ENCODE results near the gene AP2B1. TPM values are rescaled to one million over a fixed set of nuclear protein-coding genes. Genes with fewer than 3 reads are reported as not detected.

AP2B1 gene
- total and polyA plus RNA-seq, 9 of the 15 experiments (the other 6 are each of a cell fraction or from before 2014, with no cell fraction given): 60.1 to 287 (median 105) TPM

DNA sequence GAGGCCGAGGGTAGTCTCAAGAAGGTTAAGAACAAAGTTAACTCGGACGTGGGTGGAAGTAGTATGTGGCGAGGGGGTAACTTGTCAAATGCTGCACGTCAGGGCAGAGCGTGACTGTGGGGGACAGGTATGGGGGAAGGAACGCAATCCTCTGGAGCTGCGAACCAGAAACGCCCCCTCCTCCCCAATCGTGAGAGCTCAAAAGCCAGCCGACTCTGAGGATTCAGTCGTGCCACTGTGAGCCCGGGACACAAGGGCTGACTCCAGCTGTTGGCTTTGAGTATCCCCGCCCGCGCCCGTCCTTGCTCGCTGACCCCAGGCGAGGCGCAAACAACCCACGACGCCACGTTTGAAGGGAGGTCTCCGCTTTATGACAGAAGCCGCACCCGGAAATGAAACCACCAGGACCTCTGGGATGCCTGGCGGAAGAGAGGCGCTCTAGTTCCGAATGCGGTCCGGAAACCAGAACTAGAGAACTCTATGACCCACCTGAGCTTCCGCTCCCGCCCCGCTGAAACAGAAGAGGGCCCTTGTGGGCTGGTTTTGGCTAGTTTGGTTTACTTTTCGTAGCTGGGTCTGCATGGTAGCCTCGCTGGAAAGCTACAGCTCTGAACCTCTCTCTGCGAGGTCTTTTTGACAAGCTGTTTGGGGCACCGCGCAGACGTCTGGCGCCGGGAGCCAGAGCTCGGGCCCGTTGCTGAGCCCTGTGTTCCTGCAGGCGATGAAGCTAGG lies 8.8 kb upstream of the AP2B1 start, which contains the start of gene PEX12 (continued):
- TF ChIP-seq, protein P1, sequence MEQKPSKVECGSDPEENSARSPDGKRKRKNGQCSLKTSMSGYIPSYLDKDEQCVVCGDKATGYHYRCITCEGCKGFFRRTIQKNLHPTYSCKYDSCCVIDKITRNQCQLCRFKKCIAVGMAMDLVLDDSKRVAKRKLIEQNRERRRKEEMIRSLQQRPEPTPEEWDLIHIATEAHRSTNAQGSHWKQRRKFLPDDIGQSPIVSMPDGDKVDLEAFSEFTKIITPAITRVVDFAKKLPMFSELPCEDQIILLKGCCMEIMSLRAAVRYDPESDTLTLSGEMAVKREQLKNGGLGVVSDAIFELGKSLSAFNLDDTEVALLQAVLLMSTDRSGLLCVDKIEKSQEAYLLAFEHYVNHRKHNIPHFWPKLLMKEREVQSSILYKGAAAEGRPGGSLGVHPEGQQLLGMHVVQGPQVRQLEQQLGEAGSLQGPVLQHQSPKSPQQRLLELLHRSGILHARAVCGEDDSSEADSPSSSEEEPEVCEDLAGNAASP (IDR thresholded peaks at IDR 0.05): no peak
- TF ChIP-seq SMC3 (conservative IDR thresholded peaks at IDR 0.05; ENCODE audit: insufficient read depth, low read depth, low read length): 0 out of 2 replicates have a peak, but pooled peaks have one; percentile 5
- no peak for TF ChIP-seq HDAC3 (IDR thresholded peaks at IDR 0.05; ENCODE audit: borderline replicate concordance, partially characterized antibody)
- TF ChIP-seq ILF3 (IDR thresholded peaks at IDR 0.05; ENCODE audit: borderline replicate concordance): no peak
- TF ChIP-seq, protein P2, sequence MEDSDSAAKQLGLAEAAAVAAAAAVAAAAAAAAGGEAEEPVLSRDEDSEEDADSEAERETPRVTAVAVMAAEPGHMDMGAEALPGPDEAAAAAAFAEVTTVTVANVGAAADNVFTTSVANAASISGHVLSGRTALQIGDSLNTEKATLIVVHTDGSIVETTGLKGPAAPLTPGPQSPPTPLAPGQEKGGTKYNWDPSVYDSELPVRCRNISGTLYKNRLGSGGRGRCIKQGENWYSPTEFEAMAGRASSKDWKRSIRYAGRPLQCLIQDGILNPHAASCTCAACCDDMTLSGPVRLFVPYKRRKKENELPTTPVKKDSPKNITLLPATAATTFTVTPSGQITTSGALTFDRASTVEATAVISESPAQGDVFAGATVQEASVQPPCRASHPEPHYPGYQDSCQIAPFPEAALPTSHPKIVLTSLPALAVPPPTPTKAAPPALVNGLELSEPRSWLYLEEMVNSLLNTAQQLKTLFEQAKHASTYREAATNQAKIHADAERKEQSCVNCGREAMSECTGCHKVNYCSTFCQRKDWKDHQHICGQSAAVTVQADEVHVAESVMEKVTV (CRISPR knock-in tag; IDR thresholded peaks at IDR 0.05): no peak
- TF ChIP-seq NR1H2 (CRISPR knock-in tag; IDR thresholded peaks at IDR 0.05): no peak
- no peak for TF ChIP-seq BACH1 (tag; IDR thresholded peaks at IDR 0.05)
- peak; percentile 41; the same call in 1 of the 2 replicates for TF ChIP-seq XRCC5 (IDR thresholded peaks at IDR 0.05; ENCODE audit: low read depth, low read length)
- no peak for TF ChIP-seq PYGO2 (tag; IDR thresholded peaks at IDR 0.05)
- TF ChIP-seq RBBP5 (IDR thresholded peaks at IDR 0.05; ENCODE audit: borderline replicate concordance, insufficient read depth, low read length, poor library complexity, severe bottlenecking): peak; percentile 54
- no peak for TF ChIP-seq ZC3H8 (IDR thresholded peaks at IDR 0.05)
- TF ChIP-seq SMARCC2 (IDR thresholded peaks at IDR 0.05; ENCODE audit: low read depth): no peak
- TF ChIP-seq MCM5 (IDR thresholded peaks at IDR 0.05; ENCODE audit: low read depth): no peak
- TF ChIP-seq WHSC1 (IDR thresholded peaks at IDR 0.05; ENCODE audit: low read length): no peak
- TF ChIP-seq HDGF (IDR thresholded peaks at IDR 0.05): no peak
- TF ChIP-seq EZH2 (IDR thresholded peaks at IDR 0.05; ENCODE audit: borderline replicate concordance, low read depth, low read length): no peak
- no peak for TF ChIP-seq ZNF589 (CRISPR knock-in tag; IDR thresholded peaks at IDR 0.05; ENCODE audit: low read depth)
- TF ChIP-seq, protein P3, sequence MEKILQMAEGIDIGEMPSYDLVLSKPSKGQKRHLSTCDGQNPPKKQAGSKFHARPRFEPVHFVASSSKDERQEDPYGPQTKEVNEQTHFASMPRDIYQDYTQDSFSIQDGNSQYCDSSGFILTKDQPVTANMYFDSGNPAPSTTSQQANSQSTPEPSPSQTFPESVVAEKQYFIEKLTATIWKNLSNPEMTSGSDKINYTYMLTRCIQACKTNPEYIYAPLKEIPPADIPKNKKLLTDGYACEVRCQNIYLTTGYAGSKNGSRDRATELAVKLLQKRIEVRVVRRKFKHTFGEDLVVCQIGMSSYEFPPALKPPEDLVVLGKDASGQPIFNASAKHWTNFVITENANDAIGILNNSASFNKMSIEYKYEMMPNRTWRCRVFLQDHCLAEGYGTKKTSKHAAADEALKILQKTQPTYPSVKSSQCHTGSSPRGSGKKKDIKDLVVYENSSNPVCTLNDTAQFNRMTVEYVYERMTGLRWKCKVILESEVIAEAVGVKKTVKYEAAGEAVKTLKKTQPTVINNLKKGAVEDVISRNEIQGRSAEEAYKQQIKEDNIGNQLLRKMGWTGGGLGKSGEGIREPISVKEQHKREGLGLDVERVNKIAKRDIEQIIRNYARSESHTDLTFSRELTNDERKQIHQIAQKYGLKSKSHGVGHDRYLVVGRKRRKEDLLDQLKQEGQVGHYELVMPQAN (IDR thresholded peaks at IDR 0.05; ENCODE audit: borderline replicate concordance): peak; percentile 88; the same call in 1 of the 2 replicates
- TF ChIP-seq MAFF (IDR thresholded peaks at IDR 0.05; ENCODE audit: low read length): no peak
- TF ChIP-seq, protein P4, sequence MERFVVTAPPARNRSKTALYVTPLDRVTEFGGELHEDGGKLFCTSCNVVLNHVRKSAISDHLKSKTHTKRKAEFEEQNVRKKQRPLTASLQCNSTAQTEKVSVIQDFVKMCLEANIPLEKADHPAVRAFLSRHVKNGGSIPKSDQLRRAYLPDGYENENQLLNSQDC (CRISPR knock-in tag; IDR thresholded peaks at IDR 0.05): no peak
- TF ChIP-seq SREBF1 (IDR thresholded peaks at IDR 0.05; ENCODE audit: borderline replicate concordance, low read depth, low read length): no peak

Measured in K562 (cell line).